GM21515 (cell line): ENCODE measurements around the gene PSMB10.

Source experiments
- ATAC-seq: cut with Tn5 transposase; IDR thresholded peaks from one replicate; pipeline ENCODE4 v1.9.1; 2021; ENCODE audit not compliant: unreplicated experiment

PSMB10 gene

GRCh38 chr16:67897231-67897630 lies 39.4 kb downstream of the PSMB10 start:
- ATAC-seq, result no peak

GRCh38 chr16:67893743-67894399 lies 42.8 kb downstream of the PSMB10 start:
- no peak for ATAC-seq

GRCh38 chr16:67892899-67893742 lies 43.5 kb downstream of the PSMB10 start, which contains the start of gene PSKH1:
PSKH1 (plus strand) TSS chr16:67893254; CDS start chr16:67908750, 15,496 bp downstream.
- ATAC-seq, result peak; percentile 79

- no peak for ATAC-seq
Observed at GRCh38 chr16:67892375-67892774, 44.3 kb downstream of the PSMB10 start.

GRCh38 chr16:67888331-67888730 lies 48.3 kb downstream of the PSMB10 start:
- ATAC-seq, result no peak

GRCh38 chr16:67886387-67886786 lies 50.3 kb downstream of the PSMB10 start:
- no peak for ATAC-seq

GRCh38 chr16:67885976-67886375 lies 50.7 kb downstream of the PSMB10 start:
- ATAC-seq, result no peak

GRCh38 chr16:67885545-67885944 lies 51.1 kb downstream of the PSMB10 start:
- no peak for ATAC-seq

GRCh38 chr16:67884684-67885083 lies 52.0 kb downstream of the PSMB10 start, which contains the start of gene NRN1L:
NRN1L (plus strand) TSS chr16:67884885; CDS start chr16:67884904, 19 bp downstream.
- ATAC-seq, result no peak
